Measurements from ENCODE around the gene TWIST2. TPM values are rescaled to one million over a fixed set of nuclear protein-coding genes. Genes with fewer than 3 reads are reported as not detected.

TWIST2 gene
- total RNA-seq, 1 experiment from 2014 or later = not detected

GRCh38 chr2:238865744-238866355 lies 18.0 kb downstream of the TWIST2 start:
- BruUV-seq (replicated peaks) = no TSS peak
- ChIA-PET POLR2A (ENCODE audit: low non-redundant PET) (no interaction called here), CTCF (no interaction called here)
- no peak for DNase-seq (ENCODE audit: low spot score)
- H3K36me3 ChIP-seq (ENCODE audit: insufficient read depth, low read length, poor library complexity, severe bottlenecking) = no peaks in the 10 kb centered on the region
- H3K9me3 ChIP-seq (ENCODE audit: low read depth, low read length, poor library complexity, severe bottlenecking) = no peaks in the 10 kb centered on the region
- no peak overlapping the region for H3K4me3 ChIP-seq (ENCODE audit: low read depth, low read length, poor library complexity, severe bottlenecking)
- no peaks in the 10 kb centered on the region for H3K27me3 ChIP-seq (replicated peaks; ENCODE audit: insufficient read depth, low read depth, low read length, poor library complexity)
- intact Hi-C loops (cut with micrococcal nuclease; ENCODE audit: unreplicated experiment) = no loop called here
- TF ChIP-seq CTCF (conservative IDR thresholded peaks at IDR 0.05; ENCODE audit: low read depth, low read length) = no peak
- TF ChIP-seq EZH2 (IDR thresholded peaks at IDR 0.05; ENCODE audit: borderline replicate concordance, low read depth, low read length, poor library complexity, severe bottlenecking) = no peak
- no peaks in the 10 kb centered on the region for H3K4me1 ChIP-seq (ENCODE audit: insufficient read depth, low read length, poor library complexity, severe bottlenecking)
- no peak overlapping the region for H3K27ac ChIP-seq (ENCODE audit: low read depth, low read length, poor library complexity, severe bottlenecking)

GRCh38 chr2:238866656-238867277 lies 18.9 kb downstream of the TWIST2 start:
- no TSS peak for BruUV-seq (replicated peaks)
- no peaks in the 10 kb centered on the region for H3K27me3 ChIP-seq (replicated peaks; ENCODE audit: insufficient read depth, low read depth, low read length, poor library complexity)
- no peaks in the 10 kb centered on the region for H3K36me3 ChIP-seq (ENCODE audit: insufficient read depth, low read length, poor library complexity, severe bottlenecking)
- intact Hi-C loops (cut with micrococcal nuclease; ENCODE audit: unreplicated experiment) = no loop called here
- ChIA-PET CTCF (no interaction called here), POLR2A (ENCODE audit: low non-redundant PET) (no interaction called here)
- TF ChIP-seq CTCF (conservative IDR thresholded peaks at IDR 0.05; ENCODE audit: low read depth, low read length) (no peak), EZH2 (IDR thresholded peaks at IDR 0.05; ENCODE audit: borderline replicate concordance, low read depth, low read length, poor library complexity, severe bottlenecking) (no peak)
- no peak overlapping the region for H3K27ac ChIP-seq (ENCODE audit: low read depth, low read length, poor library complexity, severe bottlenecking)
- no peak overlapping the region for H3K4me3 ChIP-seq (ENCODE audit: low read depth, low read length, poor library complexity, severe bottlenecking)
- DNase-seq (ENCODE audit: low spot score) = no peak
- H3K4me1 ChIP-seq (ENCODE audit: insufficient read depth, low read length, poor library complexity, severe bottlenecking) = no peaks in the 10 kb centered on the region
- no peaks in the 10 kb centered on the region for H3K9me3 ChIP-seq (ENCODE audit: low read depth, low read length, poor library complexity, severe bottlenecking)

- no peak for TF ChIP-seq EZH2 (IDR thresholded peaks at IDR 0.05; ENCODE audit: borderline replicate concordance, low read depth, low read length, poor library complexity, severe bottlenecking)
- no peak for TF ChIP-seq CTCF (conservative IDR thresholded peaks at IDR 0.05; ENCODE audit: low read depth, low read length)
- no peaks in the 10 kb centered on the region for H3K4me1 ChIP-seq (ENCODE audit: insufficient read depth, low read length, poor library complexity, severe bottlenecking)
- no peaks in the 10 kb centered on the region for H3K36me3 ChIP-seq (ENCODE audit: insufficient read depth, low read length, poor library complexity, severe bottlenecking)
- DNase-seq (ENCODE audit: low spot score) = no peak
- no peak overlapping the region for H3K27ac ChIP-seq (ENCODE audit: low read depth, low read length, poor library complexity, severe bottlenecking)
- H3K4me3 ChIP-seq (ENCODE audit: low read depth, low read length, poor library complexity, severe bottlenecking) = no peak overlapping the region
- POLR2A ChIA-PET (ENCODE audit: low non-redundant PET) = no interaction called here
- no peaks in the 10 kb centered on the region for H3K9me3 ChIP-seq (ENCODE audit: low read depth, low read length, poor library complexity, severe bottlenecking)
- BruUV-seq (replicated peaks) = no TSS peak
- intact Hi-C loops (cut with micrococcal nuclease; ENCODE audit: unreplicated experiment) = no loop called here
- no peaks in the 10 kb centered on the region for H3K27me3 ChIP-seq (replicated peaks; ENCODE audit: insufficient read depth, low read depth, low read length, poor library complexity)
- CTCF ChIA-PET = no interaction called here
Measured at GRCh38 chr2:238868067-238868524, 20.2 kb downstream of the TWIST2 start.
